Measurements from ENCODE around the gene MT1F. TPM values are rescaled to one million over a fixed set of nuclear protein-coding genes. Genes with fewer than 3 reads are reported as not detected.

The MT1F gene
- total RNA-seq, 1 donor from 2014 or later, result not detected

DNA sequence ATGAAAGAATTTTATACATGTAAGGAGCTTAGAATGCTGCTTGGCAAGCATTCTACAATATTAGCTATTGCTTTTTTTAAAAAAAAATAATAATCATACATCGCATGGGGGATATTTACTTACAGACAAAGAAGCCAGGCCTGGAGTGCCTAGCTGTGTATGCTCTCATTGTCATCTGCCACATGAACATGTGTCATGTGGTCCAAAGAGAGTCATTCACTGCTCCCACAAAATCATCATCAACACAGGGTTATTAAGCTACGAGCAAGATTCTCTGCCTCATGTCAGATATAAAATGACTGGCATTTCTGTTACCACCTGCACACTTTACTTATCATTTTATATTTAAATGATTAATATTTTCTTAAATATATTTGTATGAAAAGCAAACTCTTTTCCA, 34.1 kb upstream of the MT1F start:
- FAIRE-seq, result no peak
- no peak for DNase-seq (ENCODE audit: low read depth)
- Histone ChIP-seq H3K27ac (ENCODE audit: low read depth, low read length) (no peak overlapping the region), H3K9me3 (ENCODE audit: insufficient read depth, low read depth, low read length) (no peaks in the 10 kb centered on the region), H3K27me3 (ENCODE audit: insufficient read depth, low read length) (no peaks in the 10 kb centered on the region), H3K36me3 (ENCODE audit: insufficient read depth, low read length) (no peaks in the 10 kb centered on the region), H4K20me1 (ENCODE audit: insufficient read depth, low read length) (peaks cover 11% of the 10 kb centered on the region), H3K79me2 (ENCODE audit: insufficient read depth, low read length) (peaks cover 20% of the 10 kb centered on the region), H3K4me3 (ENCODE audit: insufficient read depth, low read depth, low read length) (no peak overlapping the region), H3K4me1 (ENCODE audit: insufficient read depth, low read length) (peaks cover 25% of the 10 kb centered on the region), H3K4me2 (ENCODE audit: low read length) (no peak overlapping the region), H2AFZ (ENCODE audit: low read depth, low read length) (no peak overlapping the region), H3K9ac (ENCODE audit: low read length) (no peak overlapping the region)
- no peak overlapping the region for H3K4me3 Mint-ChIP-seq (ENCODE audit: unreplicated experiment)
- no peaks in the 10 kb centered on the region for H3K9me3 Mint-ChIP-seq (ENCODE audit: unreplicated experiment)
- H3K27ac Mint-ChIP-seq (ENCODE audit: unreplicated experiment), result no peak overlapping the region
- peaks cover 6% of the 10 kb centered on the region for H3K36me3 Mint-ChIP-seq (ENCODE audit: low read depth, unreplicated experiment)
- TF ChIP-seq EZH2 (IDR thresholded peaks at IDR 0.05; ENCODE audit: insufficient read depth, low read length), result no peak
- TF ChIP-seq, protein P1, sequence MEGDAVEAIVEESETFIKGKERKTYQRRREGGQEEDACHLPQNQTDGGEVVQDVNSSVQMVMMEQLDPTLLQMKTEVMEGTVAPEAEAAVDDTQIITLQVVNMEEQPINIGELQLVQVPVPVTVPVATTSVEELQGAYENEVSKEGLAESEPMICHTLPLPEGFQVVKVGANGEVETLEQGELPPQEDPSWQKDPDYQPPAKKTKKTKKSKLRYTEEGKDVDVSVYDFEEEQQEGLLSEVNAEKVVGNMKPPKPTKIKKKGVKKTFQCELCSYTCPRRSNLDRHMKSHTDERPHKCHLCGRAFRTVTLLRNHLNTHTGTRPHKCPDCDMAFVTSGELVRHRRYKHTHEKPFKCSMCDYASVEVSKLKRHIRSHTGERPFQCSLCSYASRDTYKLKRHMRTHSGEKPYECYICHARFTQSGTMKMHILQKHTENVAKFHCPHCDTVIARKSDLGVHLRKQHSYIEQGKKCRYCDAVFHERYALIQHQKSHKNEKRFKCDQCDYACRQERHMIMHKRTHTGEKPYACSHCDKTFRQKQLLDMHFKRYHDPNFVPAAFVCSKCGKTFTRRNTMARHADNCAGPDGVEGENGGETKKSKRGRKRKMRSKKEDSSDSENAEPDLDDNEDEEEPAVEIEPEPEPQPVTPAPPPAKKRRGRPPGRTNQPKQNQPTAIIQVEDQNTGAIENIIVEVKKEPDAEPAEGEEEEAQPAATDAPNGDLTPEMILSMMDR (IDR thresholded peaks at IDR 0.05; ENCODE audit: insufficient read depth, low read depth, low read length), result no peak
- H3K4me1 Mint-ChIP-seq (ENCODE audit: low read depth, unreplicated experiment), result peaks cover 5% of the 10 kb centered on the region
- H3K27me3 Mint-ChIP-seq (ENCODE audit: low read depth, unreplicated experiment), result peaks cover 53% of the 10 kb centered on the region

DNA sequence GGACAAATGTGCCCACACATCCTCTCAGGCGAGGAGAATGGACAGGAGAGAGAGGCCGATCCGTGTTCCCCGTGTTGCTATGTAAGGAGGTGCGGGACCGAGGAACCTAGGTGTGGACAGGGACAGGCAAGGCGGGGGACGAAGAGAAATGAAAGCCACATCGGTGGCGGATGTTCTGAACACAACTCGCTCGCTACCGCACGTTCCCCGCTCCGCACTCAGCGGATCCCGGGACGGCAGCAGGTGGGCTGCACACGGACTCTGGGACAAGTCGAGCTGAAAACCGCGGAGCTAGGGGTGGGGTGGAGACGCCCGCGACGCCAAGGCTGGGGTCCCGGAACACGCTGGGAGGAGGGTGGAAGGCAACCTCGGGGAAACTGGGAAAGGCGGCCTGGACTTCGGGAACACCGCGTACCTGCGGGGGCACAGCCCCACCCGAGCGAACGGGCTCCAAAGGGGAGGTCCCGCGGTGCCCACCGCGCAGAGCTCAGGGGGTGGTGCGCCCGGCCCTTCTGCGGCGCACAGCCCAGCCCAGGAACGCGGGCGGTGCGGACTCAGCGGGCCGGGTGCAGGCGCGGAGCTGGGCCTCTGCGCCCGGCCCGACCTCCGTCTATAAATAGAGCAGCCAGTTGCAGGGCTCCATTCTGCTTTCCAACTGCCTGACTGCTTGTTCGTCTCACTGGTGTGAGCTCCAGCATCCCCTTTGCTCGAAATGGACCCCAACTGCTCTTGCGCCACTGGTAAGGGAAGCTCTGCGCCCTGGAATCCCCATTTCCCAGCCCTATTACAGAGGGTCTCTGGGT, 32.4 kb upstream of the MT1F start, which contains the start of gene MT1E:
Gene MT1E, plus strand, starts transcription at position 642 of the 803 bp plus-strand sequence. Its CDS starts 71 bp downstream, at position 713.
- Histone ChIP-seq H3K27me3 (ENCODE audit: insufficient read depth, low read length) (no peaks in the 10 kb centered on the region), H3K4me1 (ENCODE audit: insufficient read depth, low read length) (peaks cover 25% of the 10 kb centered on the region), H3K79me2 (ENCODE audit: insufficient read depth, low read length) (peaks cover 20% of the 10 kb centered on the region), H3K9ac (ENCODE audit: low read length) (peak within 1 kb of the TSS; percentile 85), H3K4me2 (ENCODE audit: low read length) (peak within 1 kb of the TSS; percentile 97), H3K4me3 (ENCODE audit: insufficient read depth, low read depth, low read length) (peak within 1 kb of the TSS; percentile 76), H3K27ac (ENCODE audit: low read depth, low read length) (peak within 1 kb of the TSS; percentile 80), H3K36me3 (ENCODE audit: insufficient read depth, low read length) (no peaks in the 10 kb centered on the region), H4K20me1 (ENCODE audit: insufficient read depth, low read length) (peaks cover 11% of the 10 kb centered on the region), H2AFZ (ENCODE audit: low read depth, low read length) (peak within 1 kb of the TSS; percentile 95), H3K9me3 (ENCODE audit: insufficient read depth, low read depth, low read length) (no peaks in the 10 kb centered on the region)
- Mint-ChIP-seq H3K27me3 (ENCODE audit: low read depth, unreplicated experiment) (peaks cover 57% of the 10 kb centered on the region), H3K4me1 (ENCODE audit: low read depth, unreplicated experiment) (peaks cover 5% of the 10 kb centered on the region), H3K36me3 (ENCODE audit: low read depth, unreplicated experiment) (peaks cover 6% of the 10 kb centered on the region), H3K9me3 (ENCODE audit: unreplicated experiment) (no peaks in the 10 kb centered on the region), H3K4me3 (ENCODE audit: unreplicated experiment) (peak within 1 kb of the TSS; percentile 84), H3K27ac (ENCODE audit: unreplicated experiment) (peak within 1 kb of the TSS; percentile 66)
- TF ChIP-seq EZH2 (IDR thresholded peaks at IDR 0.05; ENCODE audit: insufficient read depth, low read length), result no peak
- TF ChIP-seq, protein P1 (IDR thresholded peaks at IDR 0.05; ENCODE audit: insufficient read depth, low read depth, low read length), result no peak
- peak; percentile 65 for DNase-seq (ENCODE audit: low read depth)
- no peak for FAIRE-seq

Measured in astrocyte (in vitro differentiated cells and primary cell).